Skeletal muscle cell (primary cell): Measurements from ENCODE around the gene PHYH.
"Not testable (repeated sequence)": the region's sequence is repeated elsewhere in the genome, so short reads cannot be mapped to it uniquely, and the experiment has no call there.

ENCODE experiments used
- DNase-seq: peaks from one replicate; pipeline ENCODE4 v3.0.0-alpha.2; 2010; ENCODE audit warnings: low read depth
- H3K4me3 ChIP-seq: 2 replicates; pipeline ENCODE4 v1.5.1; 2011; ENCODE audit warnings: low read depth, mild to moderate bottlenecking, control low read depth, low read length, moderate library complexity

Gene PHYH

GRCh38 chr10:13299437-13300287, at the start of gene PHYH:
PHYH (minus strand) TSS chr10:13300064; CDS start chr10:13300042, 22 bp downstream.
- H3K4me3 ChIP-seq: peak within 1 kb of the TSS; percentile 70
- DNase-seq: peak; percentile 53

GRCh38 chr10:13348216-13349017, 48.6 kb upstream of the PHYH start, which contains the start of gene SEPHS1:
SEPHS1 (minus strand) TSS chr10:13348293; CDS start chr10:13344950, 3,343 bp downstream.
- peak; percentile 30 for DNase-seq
- peak within 1 kb of the TSS; percentile 86 for H3K4me3 ChIP-seq

GRCh38 chr10:13347500-13348156, 47.8 kb upstream of the PHYH start:
- peak; percentile 41 for DNase-seq
- H3K4me3 ChIP-seq: peak overlapping the region; percentile 86

GRCh38 chr10:13347043-13347499, 47.2 kb upstream of the PHYH start:
- peak overlapping the region; percentile 86 for H3K4me3 ChIP-seq
- no peak for DNase-seq

- peak; percentile 52 for DNase-seq
- peak overlapping the region; percentile 86 for H3K4me3 ChIP-seq
Measured at GRCh38 chr10:13346283-13347042, 46.6 kb upstream of the PHYH start.

- no peak overlapping the region for H3K4me3 ChIP-seq
Measured at GRCh38 chr10:13340626-13341376, 40.9 kb upstream of the PHYH start.

GRCh38 chr10:13340068-13340467, 40.2 kb upstream of the PHYH start:
- DNase-seq: no peak
- no peak overlapping the region for H3K4me3 ChIP-seq

More at GRCh38 chr10:13340626-13341376, 40.9 kb upstream of the PHYH start:
- DNase-seq: no peak

- no peak overlapping the region for H3K4me3 ChIP-seq
- DNase-seq: no peak
Measured at GRCh38 chr10:13338390-13339110, 38.7 kb upstream of the PHYH start.

GRCh38 chr10:13337827-13338196, 37.9 kb upstream of the PHYH start:
- no peak for DNase-seq
- no peak overlapping the region for H3K4me3 ChIP-seq

- no peak overlapping the region for H3K4me3 ChIP-seq
- DNase-seq: no peak
Measured at GRCh38 chr10:13337128-13337826, 37.4 kb upstream of the PHYH start.

- no peak overlapping the region for H3K4me3 ChIP-seq
- no peak for DNase-seq
Measured at GRCh38 chr10:13335881-13336280, 36.0 kb upstream of the PHYH start.

- no peak overlapping the region for H3K4me3 ChIP-seq
Measured at GRCh38 chr10:13334556-13334955, 34.7 kb upstream of the PHYH start.

GRCh38 chr10:13331646-13332045, 31.8 kb upstream of the PHYH start:
- no peak for DNase-seq
- H3K4me3 ChIP-seq: no peak overlapping the region

More at GRCh38 chr10:13334556-13334955, 34.7 kb upstream of the PHYH start:
- DNase-seq: no peak

GRCh38 chr10:13330980-13331379, 31.1 kb upstream of the PHYH start:
- H3K4me3 ChIP-seq, DNase-seq: not testable (repeated sequence)

- no peak for DNase-seq
- H3K4me3 ChIP-seq: no peak overlapping the region
Measured at GRCh38 chr10:13329565-13329964, 29.7 kb upstream of the PHYH start.

- DNase-seq: no peak
- no peak overlapping the region for H3K4me3 ChIP-seq
Measured at GRCh38 chr10:13328613-13329012, 28.7 kb upstream of the PHYH start.

- DNase-seq: no peak
- H3K4me3 ChIP-seq: no peak overlapping the region
Measured at GRCh38 chr10:13328126-13328525, 28.3 kb upstream of the PHYH start.
